Jurkat, Clone E6-1 (cell line): ENCODE results near the gene GALNTL6.

Experiments used
- DNase-seq: peaks from one replicate; pipeline ENCODE4 v3.0.0-alpha.2; 2011; ENCODE audit warnings: low read depth, low spot score
- H3K4me3 ChIP-seq: 2 replicates; pipeline ENCODE4 v1.5.1; 2011; ENCODE audit warnings: mild to moderate bottlenecking, low read length, control low read depth, moderate library complexity

Gene GALNTL6

GRCh38 chr4:172153719-172154118 lies 340.5 kb downstream of the GALNTL6 start:
- no peak for DNase-seq
- no peak overlapping the region for H3K4me3 ChIP-seq

- DNase-seq = no peak
- no peak overlapping the region for H3K4me3 ChIP-seq
Observed at GRCh38 chr4:172155838-172156345, 342.7 kb downstream of the GALNTL6 start.

- DNase-seq = no peak
- H3K4me3 ChIP-seq = no peak overlapping the region
Observed at GRCh38 chr4:172157946-172158345, 344.7 kb downstream of the GALNTL6 start.

- no peak overlapping the region for H3K4me3 ChIP-seq
- DNase-seq = no peak
Observed at GRCh38 chr4:172163215-172163614, 350.0 kb downstream of the GALNTL6 start.

- DNase-seq = no peak
- H3K4me3 ChIP-seq = no peak overlapping the region
Observed at GRCh38 chr4:172168888-172169287, 355.7 kb downstream of the GALNTL6 start.

GRCh38 chr4:172169871-172170270 lies 356.7 kb downstream of the GALNTL6 start:
- H3K4me3 ChIP-seq = no peak overlapping the region
- DNase-seq = no peak

GRCh38 chr4:172173206-172173605 lies 360.0 kb downstream of the GALNTL6 start:
- H3K4me3 ChIP-seq = no peak overlapping the region

GRCh38 chr4:172177382-172177781 lies 364.2 kb downstream of the GALNTL6 start:
- H3K4me3 ChIP-seq = no peak overlapping the region
- no peak for DNase-seq

More at GRCh38 chr4:172173206-172173605, 360.0 kb downstream of the GALNTL6 start:
- DNase-seq = no peak

- no peak for DNase-seq
- no peak overlapping the region for H3K4me3 ChIP-seq
Observed at GRCh38 chr4:172188248-172188988, 375.2 kb downstream of the GALNTL6 start.

- H3K4me3 ChIP-seq = no peak overlapping the region
- DNase-seq = peak; percentile 31
Observed at GRCh38 chr4:172202480-172203076, 389.4 kb downstream of the GALNTL6 start.

GRCh38 chr4:172207258-172207657 lies 394.1 kb downstream of the GALNTL6 start:
- no peak for DNase-seq
- no peak overlapping the region for H3K4me3 ChIP-seq

- H3K4me3 ChIP-seq = no peak overlapping the region
Observed at GRCh38 chr4:172207886-172208285, 394.7 kb downstream of the GALNTL6 start.

GRCh38 chr4:172220679-172221078 lies 407.5 kb downstream of the GALNTL6 start:
- H3K4me3 ChIP-seq = no peak overlapping the region
- no peak for DNase-seq

More at GRCh38 chr4:172207886-172208285, 394.7 kb downstream of the GALNTL6 start:
- DNase-seq = no peak

- H3K4me3 ChIP-seq = no peak overlapping the region
- no peak for DNase-seq
Observed at GRCh38 chr4:172225457-172225856, 412.3 kb downstream of the GALNTL6 start.

- no peak for DNase-seq
Observed at GRCh38 chr4:172232966-172233365, 419.8 kb downstream of the GALNTL6 start.

GRCh38 chr4:172243551-172243950 lies 430.3 kb downstream of the GALNTL6 start:
- DNase-seq = no peak
- H3K4me3 ChIP-seq = no peak overlapping the region

More at GRCh38 chr4:172232966-172233365, 419.8 kb downstream of the GALNTL6 start:
- no peak overlapping the region for H3K4me3 ChIP-seq

GRCh38 chr4:172245516-172245915 lies 432.3 kb downstream of the GALNTL6 start:
- no peak for DNase-seq
- no peak overlapping the region for H3K4me3 ChIP-seq

- H3K4me3 ChIP-seq = no peak overlapping the region
- no peak for DNase-seq
Observed at GRCh38 chr4:172253409-172253808, 440.2 kb downstream of the GALNTL6 start.

GRCh38 chr4:172256820-172257219 lies 443.6 kb downstream of the GALNTL6 start:
- DNase-seq = no peak
- no peak overlapping the region for H3K4me3 ChIP-seq

GRCh38 chr4:172270397-172270796 lies 457.2 kb downstream of the GALNTL6 start:
- DNase-seq = no peak

More at GRCh38 chr4:172270397-172270796, 457.2 kb downstream of the GALNTL6 start:
- H3K4me3 ChIP-seq = no peak overlapping the region
